Loucy (cell line): Measurements from ENCODE around the gene CHST10.
"Not testable (repeated sequence)": the region's sequence is repeated elsewhere in the genome, so short reads cannot be mapped to it uniquely, and the experiment has no call there.

Experiments
- H2AFZ ChIP-seq: fragments of 200-600 bp; sonication (generic); 2 replicates; pipeline ENCODE4 v1.6.0; 2016; ENCODE audit warnings: antibody characterized with exemption, mild to moderate bottlenecking, low read length, moderate library complexity
- H3F3A ChIP-seq: fragments of 200-600 bp; 2 replicates; pipeline ENCODE4 v1.6.0; 2016; ENCODE audit warnings: antibody characterized with exemption, low read depth, mild to moderate bottlenecking
- H3K27me3 ChIP-seq: fragments of 200-600 bp; sonication (generic); 2 replicates; pipeline ENCODE4 v1.6.1; 2014; ENCODE audit warnings: low read length, mild to moderate bottlenecking; ENCODE audit not compliant: insufficient read depth, poor library complexity, severe bottlenecking
- H3K36me3 ChIP-seq: fragments of 200-600 bp; sonication (generic); 2 replicates; pipeline ENCODE4 v1.6.1; 2016; ENCODE audit warnings: low read length; ENCODE audit not compliant: insufficient read depth
- H3K4me1 ChIP-seq: fragments of 200-600 bp; sonication (generic); 2 replicates; pipeline ENCODE4 v1.5.1; 2014; ENCODE audit warnings: low read length, mild to moderate bottlenecking; ENCODE audit not compliant: insufficient read depth, poor library complexity, severe bottlenecking
- H3K4me2 ChIP-seq: fragments of 200-600 bp; sonication (generic); 2 replicates; pipeline ENCODE4 v1.6.0; 2014; ENCODE audit warnings: antibody characterized with exemption, low read length, low read depth, mild to moderate bottlenecking; ENCODE audit not compliant: poor library complexity, severe bottlenecking
- H3K4me3 ChIP-seq: fragments of 200-600 bp; sonication (generic); 2 replicates; pipeline ENCODE4 v1.5.1; 2014; ENCODE audit warnings: low read length, mild to moderate bottlenecking, mixed read lengths; ENCODE audit not compliant: poor library complexity, severe bottlenecking
- H3K79me2 ChIP-seq: fragments of 200-600 bp; sonication (generic); 2 replicates; pipeline ENCODE4 v1.6.1; 2014; ENCODE audit warnings: low read length; ENCODE audit not compliant: insufficient read depth
- H3K9ac ChIP-seq: fragments of 200-600 bp; sonication (generic); 2 replicates; pipeline ENCODE4 v1.6.0; 2014; ENCODE audit warnings: mild to moderate bottlenecking, low read depth, low read length, moderate library complexity; ENCODE audit not compliant: poor library complexity, severe bottlenecking
- H3K9me2 ChIP-seq: fragments of 200-600 bp; sonication (generic); replicated peaks from 2 replicates; pipeline ENCODE4 v1.6.1; 2016; ENCODE audit warnings: low read depth, low read length, mixed read lengths
- H3K9me3 ChIP-seq: fragments of 200-600 bp; sonication (generic); 2 replicates; pipeline ENCODE4 v1.6.1; 2014; ENCODE audit warnings: mild to moderate bottlenecking, antibody characterized with exemption, low read length, low read depth; ENCODE audit not compliant: insufficient read depth
- H4K20me1 ChIP-seq: fragments of 200-600 bp; sonication (generic); 2 replicates; pipeline ENCODE4 v1.6.0; 2014; ENCODE audit warnings: antibody characterized with exemption, low read length, mild to moderate bottlenecking; ENCODE audit not compliant: insufficient read depth, poor library complexity, severe bottlenecking
- CTCF ChIP-seq: fragments of 200-600 bp; sonication (generic); conservative IDR thresholded peaks from 2 replicates; pipeline ENCODE4 v1.5.1; 2014; ENCODE audit warnings: mild to moderate bottlenecking, antibody characterized with exemption, low read length
- EZH2phosphoT487 ChIP-seq: fragments of 200-600 bp; IDR thresholded peaks from 2 replicates; pipeline ENCODE4 v1.6.1; 2018; ENCODE audit warnings: antibody characterized with exemption, mild to moderate bottlenecking, moderate library complexity, borderline replicate concordance

The CHST10 gene

GRCh38 chr2:100416935-100417710 is at the start of gene CHST10:
CHST10 (minus strand) TSS chr2:100417668; CDS start chr2:100406675, 10,993 bp downstream.
- Histone ChIP-seq H4K20me1 (no peaks in the 10 kb centered on the region), H3K36me3 (no peaks in the 10 kb centered on the region), H3K79me2 (0 out of 2 replicates have a peak, but pooled peaks cover 4% of the 10 kb centered on the region), H3K9ac (peak within 1 kb of the TSS; percentile 76), H3K4me2 (peak within 1 kb of the TSS; percentile 83), H3K9me3 (no peaks in the 10 kb centered on the region), H3K4me1 (peaks cover 32% of the 10 kb centered on the region), H3F3A (peaks cover 5% of the 10 kb centered on the region; the same call in 1 of the 2 replicates), H3K9me2 (no peaks in the 10 kb centered on the region), H3K4me3 (peak within 1 kb of the TSS; percentile 97), H2AFZ (peak within 1 kb of the TSS; percentile 99), H3K27me3 (peaks cover 18% of the 10 kb centered on the region)
- no peak for TF ChIP-seq CTCF
- TF ChIP-seq EZH2phosphoT487 = no peak

- TF ChIP-seq CTCF (no peak), EZH2phosphoT487 (no peak)
- no peaks in the 10 kb centered on the region for H3K9me2 ChIP-seq
- no peaks in the 10 kb centered on the region for H3K27me3 ChIP-seq
- no peaks in the 10 kb centered on the region for H3F3A ChIP-seq
- no peaks in the 10 kb centered on the region for H4K20me1 ChIP-seq
- no peaks in the 10 kb centered on the region for H3K79me2 ChIP-seq
- no peak overlapping the region for H2AFZ ChIP-seq
- H3K9ac ChIP-seq = no peak overlapping the region
- H3K4me3 ChIP-seq = no peak overlapping the region
- no peaks in the 10 kb centered on the region for H3K4me1 ChIP-seq
- H3K36me3 ChIP-seq = no peaks in the 10 kb centered on the region
- H3K9me3 ChIP-seq = peaks cover 8% of the 10 kb centered on the region
- no peak overlapping the region for H3K4me2 ChIP-seq
These were observed 43.5 kb upstream of the CHST10 start for GRCh38 chr2:100460904-100461530.

- H3K4me2 ChIP-seq, H3K36me3 ChIP-seq, H3K27me3 ChIP-seq, H3K9me2 ChIP-seq, H4K20me1 ChIP-seq, H3K4me1 ChIP-seq, H3K4me3 ChIP-seq, H3K79me2 ChIP-seq, H3K9ac ChIP-seq, H3F3A ChIP-seq, H2AFZ ChIP-seq: not testable (repeated sequence)
- H3K9me3 ChIP-seq = peaks cover 12% of the 10 kb centered on the region
These were observed 38.9 kb upstream of the CHST10 start for GRCh38 chr2:100456357-100456756.
